Caco-2 (cell line): ENCODE results near the gene GRB10. TPM values are rescaled to one million over a fixed set of nuclear protein-coding genes. Genes with fewer than 3 reads are reported as not detected.

Experiments
- BruUV-seq: library from RNA; stranded (reverse); fragments of 400-500 nt; replicated peaks from 2 replicates; lab custom pipeline; 2021; lab: Mats Ljungman, UMichigan
- CTCF ChIA-PET: fragments of 300-600 bp; sonication (Branson Sonifier 250); formaldehyde crosslinking; loops from one replicate; lab custom pipeline; 2022; ENCODE audit warnings: antibody characterized with exemption; lab: Charles Lee
- POLR2A ChIA-PET: fragments of 300-600 bp; sonication (Branson Sonifier 250); formaldehyde crosslinking; loops from one replicate; lab custom pipeline; 2022; ENCODE audit warnings: antibody characterized with exemption; lab: Charles Lee
- DNase-seq, 2 experiments: peaks; one replicate each; pipeline versions ENCODE4 v3.0.0 to v3.0.0-alpha.2; 2020 to 2022
- H3K27me3 ChIP-seq: replicated peaks from 2 replicates; pipeline ENCODE4 v1.6.0; 2011; ENCODE audit warnings: low read length; ENCODE audit not compliant: control insufficient read depth, insufficient read depth
- H3K36me3 ChIP-seq: 2 replicates; pipeline ENCODE4 v1.5.1; 2011; ENCODE audit warnings: low read length; ENCODE audit not compliant: control insufficient read depth, insufficient read depth
- H3K4me1 ChIP-seq: fragments of 250-450 bp; sonication (Bioruptor Pico); 2 replicates; pipeline ENCODE4 v1.5.1; 2020; ENCODE audit warnings: mild to moderate bottlenecking
- H3K4me3 ChIP-seq: 2 replicates; pipeline ENCODE4 v1.5.1; 2011; ENCODE audit warnings: low read depth, mild to moderate bottlenecking, control low read depth, low read length
- H3K9me3 ChIP-seq: fragments of 250-450 bp; sonication (Bioruptor Pico); 2 replicates; pipeline ENCODE4 v1.5.1; 2020; ENCODE audit warnings: mild to moderate bottlenecking, moderate library complexity
- H3K27ac Mint-ChIP-seq: one replicate; pipeline ENCODE4 v1.8.0; 2022; ENCODE audit warnings: mixed read lengths; ENCODE audit not compliant: unreplicated experiment
- H3K27me3 Mint-ChIP-seq: one replicate; pipeline ENCODE4 v1.8.0; 2022; ENCODE audit warnings: mixed read lengths; ENCODE audit not compliant: insufficient read depth, unreplicated experiment
- H3K36me3 Mint-ChIP-seq: one replicate; pipeline ENCODE4 v1.8.0; 2022; ENCODE audit warnings: mild to moderate bottlenecking, mixed read lengths; ENCODE audit not compliant: insufficient read depth, unreplicated experiment
- H3K4me1 Mint-ChIP-seq: one replicate; pipeline ENCODE4 v1.8.0; 2022; ENCODE audit warnings: low read depth, mixed read lengths; ENCODE audit not compliant: unreplicated experiment
- H3K4me3 Mint-ChIP-seq: one replicate; pipeline ENCODE4 v1.8.0; 2022; ENCODE audit warnings: mild to moderate bottlenecking, moderate library complexity, mixed read lengths; ENCODE audit not compliant: unreplicated experiment
- H3K9me3 Mint-ChIP-seq: one replicate; pipeline ENCODE4 v1.8.0; 2022; ENCODE audit warnings: mixed read lengths; ENCODE audit not compliant: unreplicated experiment
- CTCF ChIP-seq, 2 experiments: fragments of 200-600 bp in 1 of 2; IDR thresholded peaks; 1 replicate in 1 of 2; 2 replicates in 1 of 2; pipeline versions ENCODE4 v1.5.1 to v1.8.0; 2011 to 2022; ENCODE audit warnings: antibody characterized with exemption in 1 of 2, control low read depth in 1 of 2, inconsistent platforms in 1 of 2, low read depth in 1 of 2, low read length in 1 of 2, mild to moderate bottlenecking in 1 of 2, moderate library complexity in 1 of 2; ENCODE audit not compliant: insufficient read depth in 1 of 2, severe bottlenecking in 1 of 2, unreplicated experiment in 1 of 2
- intact Hi-C: fragments of 100-400 bp; cut with micrococcal nuclease; formaldehyde crosslinking; loops from one replicate; pipeline ENCODE4 v1.10.0; 2022; ENCODE audit not compliant: unreplicated experiment
- total RNA-seq: library from RNA; stranded (reverse); gene quantifications from 2 replicates; pipeline ENCODE4 v1.2.3, GENCODE V29; 2022

Gene GRB10
- total RNA-seq, 1 experiment from 2014 or later: 79.3 TPM

GRCh38 chr7:50815138-50815537, 32.4 kb upstream of the GRB10 start:
- Mint-ChIP-seq H3K27me3 (no peaks in the 10 kb centered on the region), H3K36me3 (no peaks in the 10 kb centered on the region), H3K9me3 (no peaks in the 10 kb centered on the region), H3K27ac (no peak overlapping the region), H3K4me3 (no peak overlapping the region), H3K4me1 (peaks cover 4% of the 10 kb centered on the region)
- no peaks in the 10 kb centered on the region for H3K9me3 ChIP-seq
- intact Hi-C loops: no loop called here
- BruUV-seq: no TSS peak
- no peak for DNase-seq
- H3K4me3 ChIP-seq: no peak overlapping the region
- TF ChIP-seq CTCF (IDR thresholded peaks at IDR 0.05; ENCODE audit: insufficient read depth in 1 of 2, low read depth in 1 of 2, low read length in 1 of 2, severe bottlenecking in 1 of 2, unreplicated experiment in 1 of 2): no peak
- ChIA-PET CTCF (no interaction called here), POLR2A (no interaction called here)
- no peaks in the 10 kb centered on the region for H3K36me3 ChIP-seq
- no peaks in the 10 kb centered on the region for H3K27me3 ChIP-seq
- peaks cover 15% of the 10 kb centered on the region; the same call in 1 of the 2 replicates for H3K4me1 ChIP-seq

DNA sequence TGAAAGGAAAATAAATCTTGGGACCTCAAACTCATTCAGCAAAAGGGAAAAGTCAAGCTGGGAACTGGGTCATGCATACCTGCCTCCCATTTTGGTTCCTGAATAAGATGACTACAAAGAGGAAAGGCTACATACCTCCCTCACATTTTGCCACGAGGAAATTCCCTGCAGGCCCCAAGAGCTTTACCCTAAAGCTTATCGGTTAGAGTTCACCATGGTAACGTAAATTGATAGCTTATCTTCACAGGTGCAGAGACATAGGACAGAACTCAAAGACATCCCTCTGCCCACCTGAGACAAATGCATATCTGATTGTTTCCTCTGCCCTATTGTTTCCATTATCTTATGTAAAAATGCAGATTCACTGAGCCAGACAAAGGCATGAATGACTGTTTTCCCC, 31.5 kb upstream of the GRB10 start:
- Mint-ChIP-seq H3K9me3 (no peaks in the 10 kb centered on the region), H3K27me3 (no peaks in the 10 kb centered on the region), H3K4me1 (peaks cover 4% of the 10 kb centered on the region), H3K27ac (no peak overlapping the region), H3K4me3 (no peak overlapping the region), H3K36me3 (no peaks in the 10 kb centered on the region)
- no TSS peak for BruUV-seq
- intact Hi-C loops: no loop called here
- CTCF ChIA-PET: no interaction called here
- no peak overlapping the region for H3K4me3 ChIP-seq
- peaks cover 15% of the 10 kb centered on the region; the same call in 1 of the 2 replicates for H3K4me1 ChIP-seq
- H3K9me3 ChIP-seq: no peaks in the 10 kb centered on the region
- no peaks in the 10 kb centered on the region for H3K36me3 ChIP-seq
- POLR2A ChIA-PET: no interaction called here
- DNase-seq: no peak
- no peak for TF ChIP-seq CTCF (IDR thresholded peaks at IDR 0.05; ENCODE audit: insufficient read depth in 1 of 2, low read depth in 1 of 2, low read length in 1 of 2, severe bottlenecking in 1 of 2, unreplicated experiment in 1 of 2)
- no peaks in the 10 kb centered on the region for H3K27me3 ChIP-seq

DNA sequence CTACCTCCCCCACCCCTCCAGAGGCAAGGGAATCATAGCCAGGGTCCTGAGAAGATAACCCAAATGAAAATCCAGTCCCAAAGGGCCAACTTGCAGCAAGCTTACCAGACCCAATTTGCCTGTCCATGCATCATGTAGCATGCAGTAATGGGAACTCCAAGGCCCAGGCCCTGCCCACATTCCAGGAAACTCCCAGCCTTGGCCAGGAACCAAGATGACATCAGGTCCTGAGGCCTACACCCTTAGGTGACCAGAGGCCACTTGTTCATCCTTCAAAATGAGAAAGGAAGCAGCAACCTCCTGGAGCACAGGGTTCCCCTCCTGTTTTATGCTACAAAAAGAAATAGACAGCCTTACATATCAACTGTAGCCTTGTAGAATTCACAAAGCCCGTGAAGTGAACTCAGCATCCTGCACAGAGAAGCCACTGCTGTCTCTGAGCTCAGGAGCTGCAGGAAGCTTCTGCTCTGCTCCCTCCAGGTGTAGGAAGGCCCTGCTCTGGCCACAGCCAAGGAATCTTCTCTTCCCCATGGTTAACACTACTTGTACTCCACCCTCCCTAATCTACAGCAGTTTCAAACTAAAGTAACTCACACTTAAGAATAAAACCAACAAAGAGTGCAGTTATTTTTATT, 30.3 kb upstream of the GRB10 start:
- no TSS peak for BruUV-seq
- POLR2A ChIA-PET: no interaction called here

More for the DNA sequence above, 30.3 kb upstream of the GRB10 start:
- H3K36me3 ChIP-seq: no peaks in the 10 kb centered on the region
- Mint-ChIP-seq H3K27me3 (no peaks in the 10 kb centered on the region), H3K36me3 (no peaks in the 10 kb centered on the region), H3K4me3 (no peak overlapping the region), H3K9me3 (no peaks in the 10 kb centered on the region), H3K4me1 (peaks cover 4% of the 10 kb centered on the region), H3K27ac (no peak overlapping the region)
- H3K4me1 ChIP-seq: peaks cover 15% of the 10 kb centered on the region; the same call in 1 of the 2 replicates
- no peaks in the 10 kb centered on the region for H3K9me3 ChIP-seq
- TF ChIP-seq CTCF (IDR thresholded peaks at IDR 0.05; ENCODE audit: insufficient read depth in 1 of 2, low read depth in 1 of 2, low read length in 1 of 2, severe bottlenecking in 1 of 2, unreplicated experiment in 1 of 2): no peak
- peak; percentile 41 to 60 for DNase-seq
- intact Hi-C loops: no loop called here
- H3K4me3 ChIP-seq: no peak overlapping the region
- CTCF ChIA-PET: interaction anchor here (0.5 kb wide), 1 partner anchor 558 kb away, joined by 3 read pairs; no protein-coding TSS in a partner anchor
- H3K27me3 ChIP-seq: no peaks in the 10 kb centered on the region
